ENCODE results near the gene YWHAG.
A peak's percentile ranks its signal among the peaks of the same experiment; 100 is the strongest.
"Not testable (repeated sequence)": the region's sequence is repeated elsewhere in the genome, so short reads cannot be mapped to it uniquely, and the experiment has no call there.

YWHAG gene

GRCh38 chr7:76393116-76394031, 34.6 kb upstream of the YWHAG start:
- no peaks in the 10 kb centered on the region for H3K27me3 Mint-ChIP-seq
- ATAC-seq (replicated peaks) (peak; percentile 80), DNase-seq (peak; percentile 76 to 87 (median 80))
- peaks cover 8 to 9% of the 10 kb centered on the region in 2 donors for H3K4me1 Mint-ChIP-seq (ENCODE audit: low read depth in 2 of 2)
- H3K36me3 Mint-ChIP-seq (ENCODE audit: insufficient read depth), result peaks cover 2% of the 10 kb centered on the region
- H3K4me3 Mint-ChIP-seq, result peak overlapping the region; percentile 80
- peak overlapping the region; percentile 62 to 83 for H3K27ac Mint-ChIP-seq
- no peaks in the 10 kb centered on the region for H3K9me3 Mint-ChIP-seq

GRCh38 chr7:76392531-76393115, 33.8 kb upstream of the YWHAG start:
- Mint-ChIP-seq H3K27me3 (no peaks in the 10 kb centered on the region), H3K9me3 (no peaks in the 10 kb centered on the region), H3K4me1 (ENCODE audit: low read depth in 2 of 2) (peaks cover 4 to 5% of the 10 kb centered on the region in 2 donors), H3K4me3 (peak overlapping the region; percentile 80), H3K36me3 (ENCODE audit: insufficient read depth) (peaks cover 2% of the 10 kb centered on the region), H3K27ac (peak overlapping the region; percentile 62 to 83)
- ATAC-seq (replicated peaks) (peak; percentile 41), DNase-seq (no peak)

- no peaks in the 10 kb centered on the region for H3K27me3 Mint-ChIP-seq
- DNase-seq (no peak), ATAC-seq (replicated peaks) (no peak)
- peaks cover 2% of the 10 kb centered on the region for H3K36me3 Mint-ChIP-seq (ENCODE audit: insufficient read depth)
- H3K4me3 Mint-ChIP-seq, result no peak overlapping the region
- H3K9me3 Mint-ChIP-seq, result no peaks in the 10 kb centered on the region
- H3K27ac Mint-ChIP-seq, result no peak overlapping the region
- peaks cover 4 to 5% of the 10 kb centered on the region in 2 donors for H3K4me1 Mint-ChIP-seq (ENCODE audit: low read depth in 2 of 2)
These were observed 31.3 kb upstream of the YWHAG start for GRCh38 chr7:76390092-76390491.

- H3K4me3 Mint-ChIP-seq; H3K9me3 Mint-ChIP-seq; H3K4me1 Mint-ChIP-seq (ENCODE audit: low read depth in 2 of 2); H3K27me3 Mint-ChIP-seq; DNase-seq; H3K27ac Mint-ChIP-seq; H3K36me3 Mint-ChIP-seq (ENCODE audit: insufficient read depth); ATAC-seq (replicated peaks): not testable (repeated sequence)
These were observed 29.0 kb upstream of the YWHAG start for GRCh38 chr7:76387789-76388188.

- DNase-seq (no peak), ATAC-seq (replicated peaks) (no peak)
- Mint-ChIP-seq H3K36me3 (ENCODE audit: insufficient read depth) (no peaks in the 10 kb centered on the region), H3K27me3 (no peaks in the 10 kb centered on the region), H3K9me3 (no peaks in the 10 kb centered on the region), H3K4me1 (ENCODE audit: low read depth in 2 of 2) (no peaks in the 10 kb centered on the region), H3K27ac (no peak overlapping the region), H3K4me3 (no peak overlapping the region)
These were observed 28.0 kb upstream of the YWHAG start for GRCh38 chr7:76386691-76387260.

GRCh38 chr7:76383089-76383944, 24.5 kb upstream of the YWHAG start:
- ATAC-seq (replicated peaks), result no peak
- peaks cover 0 to 3% of the 10 kb centered on the region in 2 donors for H3K4me1 Mint-ChIP-seq (ENCODE audit: low read depth in 2 of 2)
- H3K27me3 Mint-ChIP-seq, result no peaks in the 10 kb centered on the region
- H3K27ac Mint-ChIP-seq, result peak overlapping the region in 1 of 2 donors; percentile 85
- DNase-seq, result no peak
- H3K4me3 Mint-ChIP-seq, result no peak overlapping the region
- H3K9me3 Mint-ChIP-seq, result no peaks in the 10 kb centered on the region
- peaks cover 6% of the 10 kb centered on the region for H3K36me3 Mint-ChIP-seq (ENCODE audit: insufficient read depth)

GRCh38 chr7:76381814-76382213, 23.0 kb upstream of the YWHAG start:
- H3K27ac Mint-ChIP-seq, result no peak overlapping the region
- H3K27me3 Mint-ChIP-seq, result no peaks in the 10 kb centered on the region
- no peaks in the 10 kb centered on the region for H3K9me3 Mint-ChIP-seq
- ATAC-seq (replicated peaks) (no peak), DNase-seq (no peak)
- peaks cover 6% of the 10 kb centered on the region for H3K36me3 Mint-ChIP-seq (ENCODE audit: insufficient read depth)
- H3K4me1 Mint-ChIP-seq (ENCODE audit: low read depth in 2 of 2), result peaks cover 0 to 3% of the 10 kb centered on the region in 2 donors
- no peak overlapping the region for H3K4me3 Mint-ChIP-seq

- ATAC-seq (replicated peaks) (no peak), DNase-seq (no peak)
- Mint-ChIP-seq H3K9me3 (no peaks in the 10 kb centered on the region), H3K4me3 (peak overlapping the region; percentile 73 to 76), H3K4me1 (ENCODE audit: low read depth in 2 of 2) (peaks cover 0 to 3% of the 10 kb centered on the region in 2 donors), H3K36me3 (ENCODE audit: insufficient read depth) (peaks cover 6% of the 10 kb centered on the region), H3K27ac (peak overlapping the region; percentile 44 to 49), H3K27me3 (no peaks in the 10 kb centered on the region)
These were observed 21.8 kb upstream of the YWHAG start for GRCh38 chr7:76380623-76380966.

GRCh38 chr7:76377186-76377918, 18.6 kb upstream of the YWHAG start:
- Mint-ChIP-seq H3K4me1 (ENCODE audit: low read depth in 2 of 2) (peaks cover 0 to 3% of the 10 kb centered on the region in 2 donors), H3K27ac (no peak overlapping the region), H3K9me3 (no peaks in the 10 kb centered on the region), H3K27me3 (peaks cover 9 to 22% of the 10 kb centered on the region in 2 donors), H3K4me3 (no peak overlapping the region), H3K36me3 (ENCODE audit: insufficient read depth) (peaks cover 6% of the 10 kb centered on the region)
- ATAC-seq (replicated peaks) (no peak), DNase-seq (no peak)

GRCh38 chr7:76375251-76375650, 16.5 kb upstream of the YWHAG start:
- peaks cover 9 to 37% of the 10 kb centered on the region in 2 donors for H3K27me3 Mint-ChIP-seq
- no peak for DNase-seq
- no peak for ATAC-seq (replicated peaks)
- H3K36me3 Mint-ChIP-seq (ENCODE audit: insufficient read depth), result peaks cover 6% of the 10 kb centered on the region
- H3K27ac Mint-ChIP-seq, result no peak overlapping the region
- no peaks in the 10 kb centered on the region for H3K9me3 Mint-ChIP-seq
- no peaks in the 10 kb centered on the region for H3K4me1 Mint-ChIP-seq (ENCODE audit: low read depth in 2 of 2)
- no peak overlapping the region for H3K4me3 Mint-ChIP-seq

- no peaks in the 10 kb centered on the region for H3K4me1 Mint-ChIP-seq (ENCODE audit: low read depth in 2 of 2)
- no peaks in the 10 kb centered on the region for H3K9me3 Mint-ChIP-seq
- ATAC-seq (replicated peaks) (no peak), DNase-seq (no peak)
- no peak overlapping the region for H3K4me3 Mint-ChIP-seq
- H3K36me3 Mint-ChIP-seq (ENCODE audit: insufficient read depth), result no peaks in the 10 kb centered on the region
- H3K27ac Mint-ChIP-seq, result no peak overlapping the region
- peaks cover 9 to 37% of the 10 kb centered on the region in 2 donors for H3K27me3 Mint-ChIP-seq
These were observed 14.4 kb upstream of the YWHAG start for GRCh38 chr7:76372984-76373833.

GRCh38 chr7:76371396-76371795, 12.6 kb upstream of the YWHAG start:
- Mint-ChIP-seq H3K27me3 (peaks cover 14 to 37% of the 10 kb centered on the region in 2 donors), H3K27ac (no peak overlapping the region), H3K4me3 (no peak overlapping the region), H3K9me3 (no peaks in the 10 kb centered on the region), H3K36me3 (ENCODE audit: insufficient read depth) (no peaks in the 10 kb centered on the region), H3K4me1 (ENCODE audit: low read depth in 2 of 2) (no peaks in the 10 kb centered on the region)
- ATAC-seq (replicated peaks), result no peak
- no peak for DNase-seq
